ENCODE measurements around the gene CYP2B6. TPM values are rescaled to one million over a fixed set of nuclear protein-coding genes. Genes with fewer than 3 reads are reported as not detected.

The CYP2B6 gene
- total and polyA plus RNA-seq, 2 donors (not counting 3 experiments of a cell fraction or from before 2014, with no cell fraction given) = not detected

GRCh38 chr19:40960062-40960685 lies 30.9 kb upstream of the CYP2B6 start:
- H3K4me2 ChIP-seq (ENCODE audit: insufficient read depth, low read length) = no peak overlapping the region
- ChIA-PET CTCF (no interaction called here), POLR2A (no interaction called here)
- H3K9ac ChIP-seq (replicated peaks; ENCODE audit: extremely low read depth, insufficient read depth, low read length) = no peak overlapping the region
- H3K4me1 ChIP-seq (ENCODE audit: control insufficient read depth, extremely low read depth, insufficient read depth, low read length) = no peaks in the 10 kb centered on the region
- no peak for FAIRE-seq
- H2AFZ ChIP-seq (ENCODE audit: low read depth, low read length) = no peak overlapping the region
- intact Hi-C loops (cut with micrococcal nuclease) (no loop called here), dilution Hi-C loops (cut with MboI; ENCODE audit: extremely low pct_ligation_motif_present, low sequenced_read_pairs) (no loop called here)
- no peaks in the 10 kb centered on the region for H3K9me3 ChIP-seq (replicated peaks; ENCODE audit: control insufficient read depth, insufficient read depth, low read length)
- H3K79me2 ChIP-seq (ENCODE audit: control insufficient read depth, insufficient read depth, low read length) = no peaks in the 10 kb centered on the region
- H3K4me3 ChIP-seq (replicated peaks in 1 of 3; ENCODE audit: insufficient read depth in 1 of 3, low read depth in 1 of 3, low read length in 3 of 3) = no peak overlapping the region
- no TSS peak for BruUV-seq (replicated peaks)
- no peaks in the 10 kb centered on the region for H4K20me1 ChIP-seq (replicated peaks; ENCODE audit: control insufficient read depth, extremely low read depth, insufficient read depth, low read length)
- no peak overlapping the region for H3K27ac ChIP-seq (ENCODE audit: insufficient read depth, low read depth, low read length)
- H3K36me3 ChIP-seq (ENCODE audit: control insufficient read depth in 2 of 2, extremely low read depth in 1 of 2, insufficient read depth in 2 of 2, low read length in 2 of 2) = no peaks in the 10 kb centered on the region
- H3K27me3 ChIP-seq (ENCODE audit: control insufficient read depth in 2 of 2, insufficient read depth in 2 of 2, low read length in 2 of 2) = peaks cover 2 to 5% of the 10 kb centered on the region in 2 experiments
- no peaks in the 10 kb centered on the region for H3K9me1 ChIP-seq (replicated peaks; ENCODE audit: control insufficient read depth, extremely low read depth, insufficient read depth, low read length)
- TF ChIP-seq EZH2 (IDR thresholded peaks at IDR 0.05; ENCODE audit: borderline replicate concordance, low read depth, low read length, severe bottlenecking) (no peak), CTCF (IDR thresholded peaks at IDR 0.05; ENCODE audit: extremely low read depth in 1 of 2, insufficient read depth in 1 of 2, low read depth in 1 of 2, low read length in 2 of 2) (no peak), POLR2AphosphoS5 (IDR thresholded peaks at IDR 0.05; ENCODE audit: insufficient read depth, low read depth, low read length) (no peak), MAX (IDR thresholded peaks at IDR 0.05; ENCODE audit: insufficient read depth, insufficient read length) (no peak), MYC (IDR thresholded peaks at IDR 0.05; ENCODE audit: low read depth, low read length) (no peak), POLR2A (IDR thresholded peaks at IDR 0.05; ENCODE audit: low read depth, low read length) (no peak), FOS (IDR thresholded peaks at IDR 0.05; ENCODE audit: borderline replicate concordance, insufficient read depth, low read length) (no peak), JUN (IDR thresholded peaks at IDR 0.05; ENCODE audit: borderline replicate concordance, insufficient read depth, insufficient read length, low read depth) (no peak), GATA2 (IDR thresholded peaks at IDR 0.05; ENCODE audit: insufficient read depth, insufficient read length, low read depth, low read length) (no peak)
- no peak for DNase-seq (ENCODE audit: low read depth, low spot score)

All from endothelial cell of umbilical vein (primary cell).